Astrocyte (in vitro differentiated cells and primary cell): ENCODE measurements around the gene ABCC10.

Experiments used
- EZH2 ChIP-seq: IDR thresholded peaks from 2 replicates; pipeline ENCODE4 v1.6.1; 2012; ENCODE audit warnings: mild to moderate bottlenecking, low read length, inconsistent platforms; ENCODE audit not compliant: insufficient read depth
- TF ChIP-seq, protein P1 (sequence below): IDR thresholded peaks from 2 replicates; pipeline ENCODE4 v1.5.1; 2011; ENCODE audit warnings: low read depth, mild to moderate bottlenecking, inconsistent platforms, low read length, moderate library complexity; ENCODE audit not compliant: insufficient read depth

DNA sequence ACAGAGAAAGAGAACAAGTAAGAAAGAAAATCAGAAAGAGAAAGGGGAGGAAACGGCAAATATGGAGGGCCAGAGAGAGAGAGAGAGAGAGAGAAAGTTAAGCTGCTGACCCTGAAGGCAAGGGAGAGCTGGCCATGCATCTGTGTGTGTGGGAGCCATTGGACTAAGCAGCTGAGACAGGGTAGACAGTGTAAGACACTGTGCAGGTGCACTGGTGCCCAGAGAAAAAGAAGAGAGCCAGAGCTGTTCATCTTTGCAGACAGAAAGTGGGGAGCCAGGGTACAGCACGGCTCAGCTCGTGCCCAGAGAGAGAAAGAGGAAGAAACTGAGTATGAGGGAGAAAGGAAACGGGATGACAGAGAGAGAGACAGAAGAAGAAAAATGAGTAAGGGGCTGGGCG is 33.7 kb upstream of the ABCC10 start:
- TF ChIP-seq EZH2, result no peak
- TF ChIP-seq, protein P1, sequence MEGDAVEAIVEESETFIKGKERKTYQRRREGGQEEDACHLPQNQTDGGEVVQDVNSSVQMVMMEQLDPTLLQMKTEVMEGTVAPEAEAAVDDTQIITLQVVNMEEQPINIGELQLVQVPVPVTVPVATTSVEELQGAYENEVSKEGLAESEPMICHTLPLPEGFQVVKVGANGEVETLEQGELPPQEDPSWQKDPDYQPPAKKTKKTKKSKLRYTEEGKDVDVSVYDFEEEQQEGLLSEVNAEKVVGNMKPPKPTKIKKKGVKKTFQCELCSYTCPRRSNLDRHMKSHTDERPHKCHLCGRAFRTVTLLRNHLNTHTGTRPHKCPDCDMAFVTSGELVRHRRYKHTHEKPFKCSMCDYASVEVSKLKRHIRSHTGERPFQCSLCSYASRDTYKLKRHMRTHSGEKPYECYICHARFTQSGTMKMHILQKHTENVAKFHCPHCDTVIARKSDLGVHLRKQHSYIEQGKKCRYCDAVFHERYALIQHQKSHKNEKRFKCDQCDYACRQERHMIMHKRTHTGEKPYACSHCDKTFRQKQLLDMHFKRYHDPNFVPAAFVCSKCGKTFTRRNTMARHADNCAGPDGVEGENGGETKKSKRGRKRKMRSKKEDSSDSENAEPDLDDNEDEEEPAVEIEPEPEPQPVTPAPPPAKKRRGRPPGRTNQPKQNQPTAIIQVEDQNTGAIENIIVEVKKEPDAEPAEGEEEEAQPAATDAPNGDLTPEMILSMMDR, result no peak
